Gastroesophageal sphincter (tissue), 3 donors: ENCODE results near the gene ENTPD5.

Experiments used
- EP300 ChIP-seq: sonication (generic); formaldehyde crosslinking; IDR thresholded peaks from one replicate; pipeline ENCODE4 v1.6.1; 2017; ENCODE audit warnings: antibody characterized with exemption, mild to moderate bottlenecking
- POLR2A ChIP-seq, 2 donors: fragments of 450-650 bp; IDR thresholded peaks; one replicate each; pipeline ENCODE4 v1.6.1; 2017; ENCODE audit warnings: antibody characterized with exemption in 2 of 2, mild to moderate bottlenecking in 2 of 2, moderate library complexity in 1 of 2
- POLR2AphosphoS5 ChIP-seq: sonication (generic); formaldehyde crosslinking; IDR thresholded peaks from one replicate; pipeline ENCODE4 v1.6.1; 2017; ENCODE audit warnings: antibody characterized with exemption
- TF ChIP-seq, protein P1 (sequence below), 4 experiments: fragments of 200-600 bp in 2 of 4; fragments of 450-650 bp in 2 of 4; sonication (generic) in 1 of 4; IDR thresholded peaks; one replicate each; pipeline ENCODE4 v1.5.1; 2017 to 2019; ENCODE audit warnings: antibody characterized with exemption in 4 of 4, mild to moderate bottlenecking in 2 of 4, moderate library complexity in 2 of 4

GRCh38 chr14:73942180-73942579 is 76.9 kb downstream of the ENTPD5 start:
- TF ChIP-seq POLR2A (IDR thresholded peaks at IDR 0.05) (no peak), POLR2AphosphoS5 (no peak), EP300 (no peak)
- TF ChIP-seq, protein P1, sequence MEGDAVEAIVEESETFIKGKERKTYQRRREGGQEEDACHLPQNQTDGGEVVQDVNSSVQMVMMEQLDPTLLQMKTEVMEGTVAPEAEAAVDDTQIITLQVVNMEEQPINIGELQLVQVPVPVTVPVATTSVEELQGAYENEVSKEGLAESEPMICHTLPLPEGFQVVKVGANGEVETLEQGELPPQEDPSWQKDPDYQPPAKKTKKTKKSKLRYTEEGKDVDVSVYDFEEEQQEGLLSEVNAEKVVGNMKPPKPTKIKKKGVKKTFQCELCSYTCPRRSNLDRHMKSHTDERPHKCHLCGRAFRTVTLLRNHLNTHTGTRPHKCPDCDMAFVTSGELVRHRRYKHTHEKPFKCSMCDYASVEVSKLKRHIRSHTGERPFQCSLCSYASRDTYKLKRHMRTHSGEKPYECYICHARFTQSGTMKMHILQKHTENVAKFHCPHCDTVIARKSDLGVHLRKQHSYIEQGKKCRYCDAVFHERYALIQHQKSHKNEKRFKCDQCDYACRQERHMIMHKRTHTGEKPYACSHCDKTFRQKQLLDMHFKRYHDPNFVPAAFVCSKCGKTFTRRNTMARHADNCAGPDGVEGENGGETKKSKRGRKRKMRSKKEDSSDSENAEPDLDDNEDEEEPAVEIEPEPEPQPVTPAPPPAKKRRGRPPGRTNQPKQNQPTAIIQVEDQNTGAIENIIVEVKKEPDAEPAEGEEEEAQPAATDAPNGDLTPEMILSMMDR (IDR thresholded peaks at IDR 0.05): no peak
